GM19467 (cell line): ENCODE data around the gene AXIN2.
"Not testable (repeated sequence)": the region's sequence is repeated elsewhere in the genome, so short reads cannot be mapped to it uniquely, and the experiment has no call there.

Experiments
- ATAC-seq: cut with Tn5 transposase; IDR thresholded peaks from one replicate; pipeline ENCODE4 v1.9.1; 2021; ENCODE audit warnings: mild to moderate bottlenecking, moderate library complexity; ENCODE audit not compliant: unreplicated experiment

The AXIN2 gene

GRCh38 chr17:65523411-65523810 lies 38.0 kb downstream of the AXIN2 start:
- ATAC-seq: no peak

GRCh38 chr17:65522751-65523404 lies 38.6 kb downstream of the AXIN2 start:
- ATAC-seq: no peak

- no peak for ATAC-seq
Measured at GRCh38 chr17:65519462-65519861, 42.0 kb downstream of the AXIN2 start.

- ATAC-seq: no peak
Measured at GRCh38 chr17:65518256-65518655, 43.2 kb downstream of the AXIN2 start.

- no peak for ATAC-seq
Measured at GRCh38 chr17:65515959-65516948, 45.2 kb downstream of the AXIN2 start.

- ATAC-seq: no peak
Measured at GRCh38 chr17:65515512-65515911, 45.9 kb downstream of the AXIN2 start.

- no peak for ATAC-seq
Measured at GRCh38 chr17:65514541-65514940, 46.9 kb downstream of the AXIN2 start.

GRCh38 chr17:65514082-65514481 lies 47.4 kb downstream of the AXIN2 start:
- no peak for ATAC-seq

GRCh38 chr17:65511316-65511715 lies 50.1 kb downstream of the AXIN2 start:
- ATAC-seq: no peak

GRCh38 chr17:65509032-65509431 lies 52.4 kb downstream of the AXIN2 start:
- no peak for ATAC-seq

GRCh38 chr17:65504673-65505072 lies 56.8 kb downstream of the AXIN2 start:
- ATAC-seq: not testable (repeated sequence)

- no peak for ATAC-seq
Measured at GRCh38 chr17:65504141-65504540, 57.3 kb downstream of the AXIN2 start.

- ATAC-seq: no peak
Measured at GRCh38 chr17:65503557-65503956, 57.9 kb downstream of the AXIN2 start.

GRCh38 chr17:65498816-65499215 lies 62.6 kb downstream of the AXIN2 start:
- ATAC-seq: no peak

- no peak for ATAC-seq
Measured at GRCh38 chr17:65496801-65497200, 64.6 kb downstream of the AXIN2 start.

GRCh38 chr17:65495122-65496055 lies 66.1 kb downstream of the AXIN2 start:
- ATAC-seq: no peak

- ATAC-seq: no peak
Measured at GRCh38 chr17:65489413-65490155, 71.9 kb downstream of the AXIN2 start.

GRCh38 chr17:65488665-65489064 lies 72.8 kb downstream of the AXIN2 start:
- ATAC-seq: no peak

GRCh38 chr17:65487990-65488389 lies 73.5 kb downstream of the AXIN2 start:
- ATAC-seq: no peak

GRCh38 chr17:65487161-65487560 lies 74.3 kb downstream of the AXIN2 start:
- no peak for ATAC-seq
